A204.1 (cell line): ENCODE measurements around the gene ZSCAN2.
A peak's percentile ranks its signal among the peaks of the same experiment; 100 is the strongest.
"Not testable (repeated sequence)": the region's sequence is repeated elsewhere in the genome, so short reads cannot be mapped to it uniquely, and the experiment has no call there.

Experiments used
- FAIRE-seq: peaks from 2 replicates; lab custom pipeline; 2012; peaks lifted over from hg19 to GRCh38; lab: Jason Lieb, UNC

The ZSCAN2 gene

DNA sequence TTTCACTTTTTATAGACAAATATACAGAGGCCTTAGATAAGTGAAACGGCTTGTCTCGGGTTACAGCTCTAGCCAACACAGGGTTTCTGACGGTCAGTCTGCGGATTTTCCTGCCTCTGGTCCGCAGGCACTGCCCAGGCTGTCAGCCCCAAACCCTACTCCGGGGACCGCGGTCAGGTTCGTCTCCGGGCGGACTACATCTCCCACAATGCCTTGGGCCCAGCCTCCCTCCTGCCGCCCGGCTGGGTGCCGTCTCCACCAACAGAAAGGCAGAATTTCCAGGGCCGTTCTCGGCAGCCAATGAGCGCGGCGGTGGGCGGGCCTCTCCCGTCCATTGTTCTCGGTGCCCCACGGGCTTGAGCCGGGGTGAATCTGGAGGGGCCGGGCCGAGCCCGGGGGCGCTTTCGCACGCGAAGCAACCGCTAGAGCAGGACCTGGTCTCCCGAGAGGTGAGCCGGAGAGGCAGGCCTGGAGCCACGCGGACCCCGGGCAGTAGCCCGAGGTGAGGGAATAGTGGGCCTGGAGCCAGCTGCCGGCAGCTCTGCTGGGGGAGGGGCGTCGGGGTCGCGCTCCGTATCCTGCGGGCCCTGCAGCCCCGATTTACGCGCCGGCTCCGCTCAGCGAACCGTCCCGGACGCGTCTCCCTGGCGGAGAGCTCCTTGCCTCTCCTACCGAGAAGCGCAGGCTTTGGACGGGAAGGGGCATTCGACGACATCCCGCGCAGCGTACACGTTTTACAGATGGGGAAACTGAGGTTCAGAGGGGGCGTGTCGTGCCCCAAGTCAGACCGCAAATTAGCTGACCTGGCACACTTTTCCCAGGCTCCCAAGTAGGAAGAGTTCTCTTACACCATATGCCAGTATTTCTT is at the start of gene ZSCAN2:
Gene ZSCAN2, plus strand, starts transcription at position 323 of the 868 bp plus-strand sequence. CDS start 2,919 bp downstream, outside the sequence.
- FAIRE-seq = peak; percentile 92

DNA sequence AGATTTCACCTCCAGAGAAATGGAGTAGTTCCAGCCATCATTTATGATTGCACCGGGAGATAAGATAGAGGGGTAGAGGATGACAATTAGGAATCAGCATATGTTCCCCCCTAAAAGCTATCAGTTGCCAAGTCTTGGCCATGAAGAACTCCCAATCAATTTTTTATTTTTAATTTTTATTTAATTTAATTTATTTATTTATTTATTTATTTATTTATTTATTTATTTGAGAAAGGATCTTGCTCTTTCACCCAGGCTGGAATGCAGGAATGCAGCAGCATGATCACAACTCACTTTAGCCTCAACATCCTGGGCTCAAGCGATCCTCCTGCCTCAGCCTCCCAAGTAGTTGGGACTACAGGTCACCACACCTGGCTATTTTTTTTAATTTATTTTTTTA is 49.2 kb upstream of the ZSCAN2 start:
- not testable (repeated sequence) for FAIRE-seq

DNA sequence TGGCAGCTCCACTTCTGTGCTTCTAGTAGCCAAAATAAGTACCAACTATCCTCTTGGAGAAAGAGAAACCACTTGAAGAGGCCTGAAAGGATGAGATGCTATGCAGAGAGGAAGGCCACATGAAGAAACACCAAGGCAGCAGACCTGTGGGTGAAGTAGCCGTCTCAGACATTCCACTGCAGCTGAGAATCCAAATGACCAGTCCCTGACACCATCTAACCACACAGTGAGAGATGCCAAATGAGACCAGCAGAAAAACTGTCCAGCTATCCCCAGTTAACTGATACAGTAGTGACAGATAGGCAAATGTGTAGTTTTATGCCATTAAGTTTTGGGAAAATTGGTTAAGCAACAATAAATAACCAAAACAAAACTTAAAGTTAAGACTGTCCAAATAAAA is 47.9 kb upstream of the ZSCAN2 start:
- FAIRE-seq = no peak

- FAIRE-seq = not testable (repeated sequence)
Measured at GRCh38 chr15:84556690-84557089, 44.1 kb upstream of the ZSCAN2 start.

DNA sequence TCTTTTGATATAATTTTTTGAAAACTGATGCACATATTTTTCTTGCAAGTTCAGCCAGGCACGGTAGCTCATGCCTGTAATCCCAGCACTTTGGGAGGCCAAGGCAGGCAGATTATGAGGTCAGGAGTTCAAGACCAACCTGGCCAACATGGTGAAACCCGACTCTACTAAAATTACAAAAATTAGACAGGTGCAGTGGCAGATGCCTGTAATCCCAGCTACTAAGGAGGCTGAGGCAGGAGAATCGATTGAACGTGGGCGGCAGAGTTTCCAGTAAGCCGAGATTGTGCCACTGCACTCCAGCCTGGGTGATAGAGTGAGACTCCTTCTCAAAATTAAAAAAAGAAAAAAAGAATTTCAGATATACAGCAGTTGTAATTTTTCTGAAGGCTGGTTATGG is 32.8 kb upstream of the ZSCAN2 start:
- not testable (repeated sequence) for FAIRE-seq

- FAIRE-seq = no peak
Measured at GRCh38 chr15:84570164-84570735, 30.6 kb upstream of the ZSCAN2 start.

DNA sequence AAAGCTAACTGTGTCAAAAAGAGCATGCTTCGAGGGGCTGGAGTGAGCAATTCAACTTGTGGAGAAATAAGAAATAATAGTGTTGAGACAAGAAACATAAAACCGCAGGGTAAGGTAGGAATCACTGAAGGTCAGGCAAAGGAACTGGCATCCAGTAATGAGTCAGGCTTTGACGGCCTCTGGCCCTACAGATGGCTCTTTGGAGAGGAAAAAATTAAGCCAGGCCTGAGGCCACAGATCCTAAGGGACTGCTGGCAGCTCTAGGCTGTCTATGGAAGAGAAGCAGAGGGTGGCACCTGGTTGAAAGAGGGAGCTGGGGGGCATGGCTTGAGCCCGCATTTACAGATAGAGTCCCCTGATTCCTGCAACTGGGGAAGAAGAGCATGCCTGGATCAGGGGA is 28.6 kb upstream of the ZSCAN2 start:
- FAIRE-seq = no peak

DNA sequence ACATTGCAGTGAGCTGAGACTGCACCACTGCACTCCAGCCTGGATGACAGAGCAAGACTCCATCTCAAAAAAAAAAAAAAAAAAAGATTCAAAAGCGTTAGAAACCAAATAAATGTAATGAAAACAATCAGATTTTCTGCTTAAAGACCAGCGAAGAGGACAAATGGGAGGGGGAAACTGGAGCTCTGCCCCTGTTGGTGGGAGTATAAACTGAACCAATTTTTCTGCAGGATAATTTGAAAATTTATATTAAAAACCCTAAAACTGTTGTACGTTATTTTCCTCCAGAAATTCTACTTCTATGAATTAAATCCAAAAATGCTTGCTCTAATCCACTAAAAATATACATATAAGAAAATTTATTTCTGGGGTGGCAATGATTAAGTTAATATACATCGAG is 25.3 kb upstream of the ZSCAN2 start:
- no peak for FAIRE-seq

GRCh38 chr15:84577891-84578290 is 22.9 kb upstream of the ZSCAN2 start:
- FAIRE-seq = not testable (repeated sequence)

DNA sequence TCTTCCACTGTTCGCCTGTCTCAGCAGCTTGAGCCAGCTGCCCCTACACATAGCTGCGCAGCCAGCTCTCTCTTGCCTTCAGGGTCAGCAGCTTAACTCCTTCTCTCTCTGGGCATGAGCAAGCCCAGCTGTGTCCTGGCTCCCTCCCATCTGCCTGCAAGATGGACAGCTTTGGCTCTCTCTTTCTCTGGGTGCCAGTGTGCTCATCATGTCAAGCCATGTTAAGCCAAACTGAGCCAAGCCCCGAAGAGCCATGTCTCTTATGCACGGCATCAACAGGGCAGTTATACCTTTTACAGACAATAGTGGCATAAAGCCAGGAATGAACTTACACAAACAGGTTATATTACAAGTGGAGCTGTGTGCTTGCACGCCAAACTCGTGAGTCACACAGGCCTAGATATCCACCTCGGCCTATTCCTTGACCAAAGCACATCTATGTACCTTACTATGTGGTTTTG is 21.5 kb upstream of the ZSCAN2 start:
- FAIRE-seq = not testable (repeated sequence)

DNA sequence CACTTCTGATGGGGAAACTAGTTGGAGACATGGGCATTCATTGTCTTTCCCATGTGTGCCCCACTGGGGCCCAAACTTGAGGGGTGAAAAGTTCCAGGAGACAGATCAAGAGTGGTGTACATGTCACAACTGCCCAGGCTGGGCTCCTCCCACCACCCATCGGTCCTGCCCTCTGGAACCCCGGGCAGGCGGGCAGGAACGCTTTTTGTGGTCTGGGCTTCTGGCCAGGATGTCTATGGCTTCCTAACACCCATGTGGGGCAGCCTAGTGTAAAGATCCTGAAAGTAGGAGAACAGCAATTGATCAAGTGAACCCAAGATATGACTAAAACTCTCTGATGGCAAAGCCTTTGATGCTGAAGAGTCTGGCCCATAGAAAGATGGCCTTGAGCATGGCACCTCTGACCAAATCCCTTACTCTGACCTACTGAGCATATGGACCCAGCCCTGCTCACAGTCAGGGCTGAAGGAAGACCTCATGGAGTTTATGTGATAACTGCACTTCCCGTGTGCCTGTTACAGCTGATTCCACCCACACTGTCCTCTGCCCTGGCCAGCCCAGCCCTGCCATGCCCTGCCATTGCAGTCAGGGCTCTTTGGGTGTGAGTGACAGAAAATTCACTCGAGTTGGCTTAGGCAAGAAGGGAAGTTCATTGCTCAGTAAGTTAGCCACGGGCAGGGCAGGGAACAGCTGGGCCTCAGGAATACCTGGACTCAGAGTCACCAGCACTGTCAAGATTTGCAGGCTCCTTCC is 19.0 kb upstream of the ZSCAN2 start:
- not testable (repeated sequence) for FAIRE-seq

- no peak for FAIRE-seq
Measured at GRCh38 chr15:84582583-84583157, 18.1 kb upstream of the ZSCAN2 start.

DNA sequence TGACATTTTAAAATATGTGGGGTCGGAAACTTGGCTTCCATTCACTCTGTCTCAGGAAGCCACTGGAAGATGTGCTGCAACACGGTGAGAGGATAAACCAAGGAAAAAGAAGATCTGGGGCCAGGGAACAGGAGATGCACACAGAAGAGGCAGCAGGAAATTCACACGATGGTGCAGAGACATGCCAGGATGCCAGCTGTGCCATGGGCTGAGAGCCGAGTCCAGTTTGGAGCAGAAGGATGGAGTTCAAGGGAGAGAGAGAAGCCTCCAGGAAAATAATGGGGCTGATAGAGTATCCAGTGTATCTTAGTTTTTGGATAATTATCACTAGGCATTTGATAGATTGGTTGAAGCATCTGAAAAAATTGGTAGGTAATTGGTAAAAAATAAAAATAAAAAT is 16.9 kb upstream of the ZSCAN2 start:
- not testable (repeated sequence) for FAIRE-seq

DNA sequence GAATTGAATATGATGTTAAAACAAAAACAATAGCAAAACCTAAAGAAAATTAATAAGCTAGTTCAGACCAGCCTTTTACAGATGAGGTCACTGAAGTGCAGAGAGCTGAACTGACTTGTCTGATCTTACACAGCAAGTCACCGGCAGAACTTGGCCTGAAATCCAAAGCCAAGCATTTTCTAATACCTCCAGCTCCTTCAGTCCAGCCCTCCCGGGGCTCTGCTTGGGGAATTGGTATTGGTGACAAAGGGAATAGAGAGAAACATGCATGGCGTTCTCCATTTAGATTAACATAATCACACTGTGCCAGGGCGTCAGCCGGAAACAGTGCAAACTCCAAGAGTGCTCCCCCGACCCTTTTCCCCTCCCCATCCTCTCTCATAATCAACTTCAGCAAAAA is 14.1 kb upstream of the ZSCAN2 start:
- no peak for FAIRE-seq

- FAIRE-seq = no peak
Measured at GRCh38 chr15:84588053-84588874, 12.5 kb upstream of the ZSCAN2 start.

DNA sequence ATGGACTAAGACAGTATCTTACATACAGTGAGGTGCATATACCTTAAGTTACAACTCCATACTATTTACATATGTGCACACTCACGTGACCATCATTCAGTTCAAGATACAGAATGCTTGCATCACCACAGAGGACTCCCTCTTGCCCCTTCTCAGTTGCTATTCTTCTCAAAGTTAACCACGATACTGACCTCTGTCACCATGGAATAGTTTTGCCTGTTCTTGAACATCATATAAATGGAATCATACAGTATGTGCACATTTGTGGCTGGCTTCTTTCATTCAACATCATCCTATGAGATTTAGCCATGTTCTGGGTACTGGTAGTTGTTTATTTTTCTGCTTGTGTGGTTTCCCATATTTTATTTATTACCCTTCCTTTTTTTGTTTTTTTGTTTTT is 10.4 kb upstream of the ZSCAN2 start:
- FAIRE-seq = no peak

- FAIRE-seq = no peak
Measured at GRCh38 chr15:84591815-84592214, 9.0 kb upstream of the ZSCAN2 start.

DNA sequence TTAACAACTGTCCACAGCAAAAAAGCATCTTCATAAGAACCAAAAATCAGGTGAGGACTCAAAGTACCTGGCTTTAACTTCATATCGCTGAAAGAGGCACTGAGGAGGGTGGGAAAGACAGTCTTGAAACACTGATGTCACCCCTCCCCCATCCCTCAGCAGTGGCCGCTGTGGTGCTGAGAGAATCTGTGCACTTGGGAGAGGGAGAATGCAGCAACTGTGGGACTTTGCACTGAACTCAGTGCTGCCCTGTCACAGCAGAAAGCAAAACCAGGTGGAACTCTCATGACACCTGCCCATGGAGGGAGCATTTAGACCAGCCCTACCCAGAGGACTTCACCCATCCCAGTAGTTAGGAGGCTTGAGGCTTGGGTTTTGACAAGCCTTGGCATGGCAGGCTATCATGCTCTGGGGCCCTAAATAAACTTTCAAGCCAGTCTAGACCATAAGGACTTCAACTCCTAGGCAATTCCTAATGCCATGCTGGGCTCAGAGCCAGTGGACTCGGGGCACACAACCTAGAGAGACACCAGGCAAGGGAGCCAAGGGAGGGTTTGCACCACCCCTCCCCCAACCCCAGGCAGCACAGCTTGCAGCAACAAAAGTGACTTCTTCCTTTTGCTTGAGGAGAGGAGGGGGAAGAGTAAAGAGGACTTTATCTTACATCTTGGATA is 6.1 kb upstream of the ZSCAN2 start:
- no peak for FAIRE-seq

GRCh38 chr15:84595660-84596059 is 5.1 kb upstream of the ZSCAN2 start:
- no peak for FAIRE-seq

DNA sequence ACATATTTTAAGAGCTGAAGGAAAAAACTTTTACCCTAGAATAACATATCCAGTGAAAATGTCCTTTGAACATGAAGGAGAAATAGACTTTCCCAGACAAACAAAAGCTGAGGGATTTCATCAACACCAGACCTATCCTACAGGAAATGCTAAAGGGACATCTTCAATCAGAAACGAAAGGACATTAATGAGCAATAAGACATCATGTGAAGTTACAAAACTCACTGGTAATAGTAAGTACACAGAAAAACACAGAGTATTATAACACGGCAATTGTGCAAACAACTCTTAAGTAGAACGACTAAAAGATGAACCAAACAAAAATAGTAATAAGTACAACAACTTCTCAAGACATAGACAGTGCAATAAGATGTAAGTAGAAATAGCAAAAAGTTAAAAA is 3.5 kb upstream of the ZSCAN2 start:
- no peak for FAIRE-seq

DNA sequence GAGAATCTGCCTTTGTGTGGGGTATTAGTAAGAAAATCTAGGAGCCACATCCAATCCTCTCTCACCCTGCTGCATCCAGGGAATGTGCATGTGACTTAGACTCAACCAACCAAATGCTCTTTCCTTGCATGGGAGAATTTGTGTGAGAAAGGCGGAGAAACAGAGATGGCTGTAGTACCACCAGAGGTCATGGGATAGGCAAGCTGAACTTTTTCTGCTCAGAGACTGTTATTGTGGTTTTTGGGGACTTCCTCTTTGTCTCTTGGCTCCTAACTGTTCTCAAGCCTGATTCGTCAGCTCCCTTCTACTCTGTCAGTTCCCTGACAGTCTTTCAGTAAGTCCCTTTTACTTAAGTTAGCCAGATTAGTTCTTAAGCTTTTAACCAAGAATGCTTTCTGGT is 2.6 kb upstream of the ZSCAN2 start:
- no peak for FAIRE-seq
